GM18499 (cell line): ENCODE results near the gene PCDH19.

Experiments
- ATAC-seq: cut with Tn5 transposase; IDR thresholded peaks from one replicate; pipeline ENCODE4 v1.9.1; 2021; ENCODE audit warnings: moderate number of reproducible peaks; ENCODE audit not compliant: insufficient read depth, unreplicated experiment

The PCDH19 gene

GRCh38 chrX:100407147-100407783 is 2.8 kb downstream of the PCDH19 start:
- ATAC-seq = no peak

- no peak for ATAC-seq
These were observed 4.6 kb downstream of the PCDH19 start for GRCh38 chrX:100405424-100405823.

- ATAC-seq = no peak
These were observed 5.2 kb downstream of the PCDH19 start for GRCh38 chrX:100404851-100405250.

- no peak for ATAC-seq
These were observed 14.3 kb downstream of the PCDH19 start for GRCh38 chrX:100395781-100396180.

- ATAC-seq = no peak
These were observed 28.5 kb downstream of the PCDH19 start for GRCh38 chrX:100381619-100382018.

- no peak for ATAC-seq
These were observed 30.6 kb downstream of the PCDH19 start for GRCh38 chrX:100379388-100379986.

- ATAC-seq = no peak
These were observed 32.2 kb downstream of the PCDH19 start for GRCh38 chrX:100377826-100378225.

- ATAC-seq = no peak
These were observed 33.5 kb downstream of the PCDH19 start for GRCh38 chrX:100376576-100376975.

- no peak for ATAC-seq
These were observed 36.4 kb downstream of the PCDH19 start for GRCh38 chrX:100373673-100374072.

- ATAC-seq = no peak
These were observed 41.9 kb downstream of the PCDH19 start for GRCh38 chrX:100368167-100368566.

GRCh38 chrX:100363896-100364295 is 46.2 kb downstream of the PCDH19 start:
- no peak for ATAC-seq

GRCh38 chrX:100358766-100359165 is 51.3 kb downstream of the PCDH19 start:
- ATAC-seq = no peak

GRCh38 chrX:100356351-100356896 is 53.6 kb downstream of the PCDH19 start:
- ATAC-seq = no peak

GRCh38 chrX:100355680-100356079 is 54.4 kb downstream of the PCDH19 start:
- no peak for ATAC-seq

- no peak for ATAC-seq
These were observed 56.7 kb downstream of the PCDH19 start for GRCh38 chrX:100353326-100353725.

GRCh38 chrX:100350704-100351489 is 59.2 kb downstream of the PCDH19 start:
- no peak for ATAC-seq

GRCh38 chrX:100349391-100349790 is 60.7 kb downstream of the PCDH19 start:
- ATAC-seq = no peak

GRCh38 chrX:100341142-100341510 is 68.9 kb downstream of the PCDH19 start:
- no peak for ATAC-seq

- ATAC-seq = no peak
These were observed 69.5 kb downstream of the PCDH19 start for GRCh38 chrX:100340491-100341141.

GRCh38 chrX:100328351-100328750 is 81.7 kb downstream of the PCDH19 start:
- ATAC-seq = no peak

GRCh38 chrX:100319716-100320115 is 90.4 kb downstream of the PCDH19 start:
- no peak for ATAC-seq
